COLO668 (cell line): Measurements from ENCODE around the gene AFAP1L2.
A peak's percentile ranks its signal among the peaks of the same experiment; 100 is the strongest.
"Not testable (repeated sequence)": the region's sequence is repeated elsewhere in the genome, so short reads cannot be mapped to it uniquely, and the experiment has no call there.

Experiments used
- DNase-seq: peaks from one replicate; lab custom pipeline; 2025; ENCODE audit not compliant: unreplicated experiment; lab: John Stamatoyannopoulos, UW

The AFAP1L2 gene

DNA sequence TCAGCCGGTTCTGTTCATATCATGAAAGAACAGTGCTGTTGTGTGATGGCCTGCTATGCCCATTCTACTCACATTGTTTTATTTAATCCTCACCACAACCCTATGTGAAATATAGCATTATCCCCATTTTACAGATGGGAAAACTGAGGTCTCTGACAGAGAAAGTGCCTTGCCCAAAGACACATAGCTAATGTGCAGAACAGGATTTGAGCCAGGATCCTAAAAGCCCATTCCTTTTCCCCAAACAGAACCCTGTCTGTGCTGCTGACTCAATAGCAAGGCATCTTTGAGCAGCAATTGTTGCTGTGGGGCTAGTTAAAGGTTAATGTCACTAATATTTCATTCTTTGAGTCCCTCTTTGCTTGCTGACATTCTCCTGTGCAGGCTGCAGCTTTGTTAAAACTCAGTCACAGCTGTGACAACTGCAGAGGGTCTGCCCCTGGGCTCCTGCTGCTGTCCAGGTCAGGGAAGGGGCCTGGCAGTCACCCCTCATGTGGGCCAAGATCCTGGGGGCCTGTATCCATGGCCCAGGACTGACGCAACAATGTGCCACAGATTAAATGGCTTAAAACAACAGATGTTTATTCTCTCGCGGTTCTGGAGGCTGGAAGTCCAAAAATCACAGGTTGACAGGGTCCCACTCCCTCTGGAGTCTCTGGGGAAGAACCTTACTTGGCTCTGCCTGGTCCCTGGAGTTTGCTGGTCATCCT lies 40.4 kb downstream of the AFAP1L2 start:
- DNase-seq = no peak

DNA sequence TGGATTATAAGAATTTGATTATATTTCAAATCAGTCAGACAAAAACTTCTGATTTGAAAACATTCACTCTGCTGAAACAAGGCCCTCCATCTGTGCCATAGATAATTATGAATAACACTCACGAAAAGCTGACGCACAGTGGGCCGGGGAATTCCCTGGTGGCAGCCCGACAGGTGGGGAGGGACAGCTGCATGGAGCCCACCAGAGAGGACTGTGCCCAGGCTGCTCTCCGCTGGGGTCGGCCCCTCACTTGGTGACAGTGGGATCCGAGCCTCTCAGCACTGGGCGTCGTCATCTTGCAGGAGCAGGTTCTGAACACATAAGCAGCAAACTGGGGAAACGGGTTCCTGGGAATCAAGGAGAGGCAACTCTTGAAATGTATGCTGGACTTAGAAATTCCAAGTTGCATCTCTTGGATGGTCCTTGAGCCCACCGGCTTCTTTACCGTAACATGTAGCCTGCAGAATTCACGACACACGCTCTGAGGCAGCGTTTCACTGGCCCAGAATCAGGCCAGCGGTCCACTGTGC lies 41.4 kb downstream of the AFAP1L2 start:
- DNase-seq = no peak

DNA sequence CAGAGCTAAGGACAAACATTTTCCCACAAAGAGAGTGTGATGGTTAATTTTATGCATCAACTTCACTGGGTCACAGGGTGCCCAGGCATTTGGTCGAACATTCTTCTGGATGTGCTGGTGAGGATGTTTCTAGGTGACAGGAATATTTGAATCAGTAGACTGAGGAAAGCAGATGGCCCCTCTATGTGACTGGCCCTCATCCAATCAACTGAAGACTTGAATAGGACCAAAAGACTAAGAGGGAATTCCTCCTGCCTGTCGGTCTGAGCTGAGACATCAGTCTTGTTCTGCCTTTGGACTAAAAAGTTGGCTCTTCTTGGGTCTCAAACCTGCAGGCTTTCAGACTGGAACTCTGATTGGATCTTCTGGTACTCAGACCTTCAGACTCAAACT lies 44.4 kb downstream of the AFAP1L2 start:
- DNase-seq = no peak

DNA sequence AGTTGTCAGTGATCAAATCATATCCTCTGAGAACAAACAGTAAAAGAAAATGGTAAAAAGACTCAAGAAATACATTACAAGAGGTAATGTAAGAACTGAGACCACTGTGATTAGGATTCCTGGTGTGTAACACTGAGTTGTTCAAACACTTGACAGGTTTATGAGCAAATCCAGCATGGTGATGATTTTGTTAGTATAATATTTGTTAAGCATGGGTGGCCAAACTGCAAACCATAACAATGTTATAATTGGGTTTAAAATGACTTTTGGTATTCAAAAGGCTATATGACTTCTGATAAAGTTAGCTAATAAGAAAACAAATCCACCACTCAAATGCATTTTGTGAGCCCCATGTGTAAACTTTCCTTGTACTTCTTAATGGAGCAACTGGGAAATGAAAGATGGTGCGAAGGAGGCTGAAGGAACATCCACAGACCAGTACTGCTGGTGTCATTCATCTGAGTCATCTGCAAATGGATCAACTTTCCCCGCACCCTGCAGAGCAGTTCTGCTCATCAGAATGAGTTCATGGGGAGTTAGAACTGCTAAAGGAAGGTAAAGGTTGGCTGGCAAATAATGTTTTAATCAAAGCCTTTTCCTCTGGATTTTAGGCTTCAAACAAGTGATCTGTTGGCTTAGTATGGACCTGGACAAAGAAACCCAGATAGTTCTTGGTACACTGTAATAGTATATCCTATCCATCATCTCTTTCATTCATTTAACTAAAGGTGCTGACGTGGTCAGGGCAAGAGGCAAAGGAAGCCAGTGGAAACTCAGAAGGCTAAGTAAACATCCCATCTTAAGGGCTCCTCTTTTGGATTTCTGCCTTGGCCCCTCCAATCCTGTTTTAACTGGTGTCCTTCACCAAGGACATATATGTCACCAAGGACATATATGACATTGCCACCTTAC lies 45.0 kb downstream of the AFAP1L2 start:
- no peak for DNase-seq

DNA sequence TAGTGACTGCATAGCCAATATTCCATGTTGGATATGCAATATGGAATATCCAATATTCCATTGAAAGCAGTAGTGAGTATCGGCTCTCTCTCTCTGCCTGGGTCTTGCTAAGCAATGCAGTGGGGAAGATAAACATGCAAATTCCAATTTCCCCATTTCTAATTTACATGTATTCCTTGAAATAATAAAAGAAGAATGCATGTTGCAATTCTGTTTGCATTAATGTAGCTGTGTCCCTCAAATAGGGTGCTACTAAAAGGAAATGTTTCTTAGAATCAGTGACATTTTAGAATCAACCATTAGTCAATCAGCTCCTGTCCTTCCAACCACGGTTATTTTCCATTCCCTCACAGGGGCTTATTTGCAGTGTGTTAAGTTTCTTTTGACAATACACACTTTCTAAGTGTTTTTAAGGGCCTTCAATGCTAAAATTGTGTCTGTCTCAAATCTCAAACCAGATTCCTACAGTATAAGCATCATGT lies 46.7 kb downstream of the AFAP1L2 start:
- DNase-seq = no peak

DNA sequence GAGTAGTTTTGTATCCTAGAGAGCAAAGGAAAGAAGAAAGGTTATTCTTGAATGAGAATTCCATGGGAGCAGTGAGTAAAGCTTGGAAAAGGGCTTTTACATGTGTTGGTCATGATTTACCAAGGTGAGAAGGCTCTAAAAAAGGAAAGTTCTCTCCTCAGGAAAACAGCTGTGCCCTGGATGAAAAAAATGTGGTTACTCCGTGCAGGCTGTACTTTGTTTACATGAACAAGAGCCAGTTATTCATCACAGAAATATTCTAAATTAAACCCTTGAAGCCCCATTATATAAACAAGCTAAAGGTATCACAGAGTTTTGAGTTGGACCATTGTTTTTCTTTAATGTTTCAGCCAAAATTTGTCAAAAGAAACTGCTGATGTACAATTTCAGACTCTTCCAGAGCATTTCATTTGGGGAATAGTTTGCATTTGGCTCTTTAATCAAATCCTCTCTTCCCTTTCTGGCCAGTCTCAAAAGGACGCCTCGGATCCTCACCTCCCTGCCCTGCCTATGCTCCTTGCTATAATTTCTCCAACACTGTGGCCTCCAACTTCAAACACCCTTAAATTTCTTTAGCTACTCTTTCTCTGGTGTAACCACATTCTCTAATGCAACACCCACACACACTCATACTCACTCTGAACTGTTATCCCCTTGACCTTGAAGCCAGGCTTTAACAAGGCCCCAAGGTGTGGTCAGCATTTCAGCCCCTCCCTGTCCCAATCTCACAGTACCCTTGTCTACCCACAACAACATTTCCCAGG lies 47.4 kb downstream of the AFAP1L2 start:
- DNase-seq = no peak

DNA sequence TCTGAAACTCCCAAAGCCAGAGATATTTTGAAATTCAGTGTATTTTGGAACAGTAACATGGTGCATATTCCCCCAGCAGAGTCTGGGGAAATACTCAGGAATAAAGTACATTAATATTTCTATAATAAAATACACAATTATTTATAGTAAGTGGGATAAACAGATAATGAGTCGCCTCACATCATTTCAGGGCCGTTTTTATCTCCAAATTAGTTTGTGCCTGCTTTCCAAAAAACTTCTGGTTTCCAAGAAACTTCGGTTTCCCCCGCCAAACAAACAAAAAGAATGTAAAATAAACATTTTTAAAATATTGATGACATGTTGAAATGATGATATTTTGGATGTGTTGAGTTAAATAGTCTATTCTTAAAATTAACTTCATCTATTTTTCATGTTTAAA lies 48.2 kb downstream of the AFAP1L2 start:
- DNase-seq = no peak

DNA sequence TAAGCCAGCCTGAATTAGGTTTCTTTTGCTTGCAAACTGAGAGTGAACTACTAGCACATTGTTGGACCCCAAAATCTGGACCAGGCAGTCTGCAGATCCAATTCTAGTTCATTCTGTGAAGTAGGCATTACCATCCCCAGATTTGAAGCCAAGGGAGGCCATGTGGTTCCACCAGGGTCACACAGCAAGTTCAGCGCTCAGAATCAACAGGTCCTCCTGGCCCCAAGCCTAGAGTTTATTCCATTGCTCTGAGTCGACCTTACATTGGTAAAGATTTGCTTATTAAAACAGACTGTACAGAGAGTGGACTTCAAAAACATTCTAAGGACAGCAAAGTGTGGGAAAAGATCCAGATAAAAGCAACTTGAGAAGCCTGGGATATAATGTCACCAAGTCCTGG lies 50.9 kb downstream of the AFAP1L2 start:
- no peak for DNase-seq

DNA sequence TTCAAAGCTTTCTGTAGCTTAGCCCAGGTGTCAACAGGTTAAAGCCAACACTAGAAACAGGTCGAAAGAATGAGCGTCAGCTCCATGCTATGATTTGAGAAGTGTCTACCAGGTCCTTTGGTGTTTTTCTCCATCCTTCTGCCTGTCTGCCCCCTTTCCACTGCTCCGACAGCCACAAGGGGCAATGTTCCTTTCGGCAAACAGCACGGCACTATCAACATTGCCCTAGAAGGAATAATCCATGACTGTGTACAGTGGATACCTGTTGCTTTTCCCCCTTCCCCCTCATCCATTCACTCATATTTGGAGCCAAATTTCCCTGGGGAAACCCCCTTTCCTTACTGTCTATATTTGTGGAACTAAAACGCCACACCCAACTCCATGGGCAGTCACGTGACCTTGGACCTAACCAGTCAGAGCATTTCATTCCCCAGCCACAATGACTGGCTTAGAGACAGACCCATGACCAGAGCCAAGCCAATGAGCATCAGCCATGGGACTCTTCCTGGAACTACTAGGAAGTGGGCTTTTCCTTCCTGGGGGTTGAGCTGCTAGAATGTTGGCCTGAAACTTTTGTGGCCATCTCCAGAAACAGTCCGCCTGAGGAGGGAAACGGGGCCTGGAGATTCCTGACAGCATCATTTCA lies 51.5 kb downstream of the AFAP1L2 start:
- no peak for DNase-seq

DNA sequence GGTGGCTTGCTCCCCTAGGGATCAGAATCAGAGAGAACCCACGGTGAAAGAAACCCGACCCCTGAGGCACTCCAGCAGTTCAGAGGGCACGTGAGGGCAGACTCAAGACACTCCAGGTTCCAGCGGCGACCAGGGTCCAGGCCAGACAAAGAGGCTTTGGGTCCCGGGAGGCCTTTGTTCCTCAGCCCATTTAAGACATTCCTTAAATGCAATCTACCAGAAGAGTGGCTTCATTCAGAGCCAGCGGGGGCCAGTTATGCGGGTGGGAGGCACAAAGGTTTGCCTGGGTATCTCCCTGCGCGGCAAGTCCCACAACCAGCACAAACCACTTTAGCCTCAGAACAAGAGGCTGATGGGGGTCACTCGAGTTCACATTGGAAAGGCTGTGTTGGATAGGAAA lies 53.6 kb downstream of the AFAP1L2 start:
- no peak for DNase-seq

DNA sequence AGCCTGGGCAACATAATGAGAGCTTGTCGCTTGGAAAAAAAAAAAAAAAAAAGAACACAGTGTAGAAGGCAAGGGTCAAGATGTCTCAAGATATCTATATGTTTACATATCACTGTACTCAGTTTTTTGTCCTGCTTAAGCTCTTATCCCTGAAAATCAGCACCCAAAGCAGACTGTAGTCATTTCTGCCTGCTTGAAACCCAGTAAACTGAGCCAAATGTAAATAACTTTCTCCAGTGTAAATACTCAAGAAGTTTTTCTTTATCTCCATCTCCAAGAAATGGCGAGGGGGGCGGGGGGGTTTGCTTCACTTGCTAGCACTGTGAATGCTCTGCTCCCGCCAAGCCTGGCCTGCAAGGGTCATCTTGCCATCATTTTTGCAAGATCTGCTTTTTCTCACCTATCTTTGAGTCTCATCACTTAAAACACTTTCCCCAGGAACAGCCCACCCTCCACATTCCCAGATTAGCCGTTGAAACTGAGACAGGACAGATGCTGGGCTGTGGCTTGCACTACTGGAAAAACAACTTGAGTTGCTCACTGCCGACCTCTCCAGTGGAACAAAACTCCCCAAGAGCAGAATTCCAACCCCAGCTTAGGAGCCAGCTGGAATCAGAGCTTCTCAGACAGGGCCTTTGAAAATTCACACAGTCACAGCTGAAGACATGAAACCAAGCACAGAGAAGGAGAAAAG lies 54.6 kb downstream of the AFAP1L2 start:
- no peak for DNase-seq

DNA sequence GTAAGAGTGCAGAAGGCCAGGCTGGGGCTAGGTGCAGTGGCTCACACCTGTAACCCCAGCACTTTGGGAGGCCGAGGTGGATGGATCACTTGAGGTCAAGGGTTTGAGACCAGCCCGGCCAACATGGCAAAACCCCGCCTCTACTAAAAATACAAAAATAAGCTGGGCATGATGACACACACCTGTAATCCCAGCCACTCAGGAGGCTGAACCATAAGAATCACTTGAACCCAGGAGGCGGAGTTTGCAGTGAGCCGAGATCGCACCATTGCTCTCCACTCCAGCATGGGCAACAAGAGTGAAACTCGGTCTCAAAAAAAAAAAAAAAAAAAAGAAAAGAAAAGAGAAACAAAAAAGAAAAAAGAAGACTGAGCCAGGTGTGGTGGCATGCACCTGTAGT lies 55.2 kb downstream of the AFAP1L2 start:
- not testable (repeated sequence) for DNase-seq

DNA sequence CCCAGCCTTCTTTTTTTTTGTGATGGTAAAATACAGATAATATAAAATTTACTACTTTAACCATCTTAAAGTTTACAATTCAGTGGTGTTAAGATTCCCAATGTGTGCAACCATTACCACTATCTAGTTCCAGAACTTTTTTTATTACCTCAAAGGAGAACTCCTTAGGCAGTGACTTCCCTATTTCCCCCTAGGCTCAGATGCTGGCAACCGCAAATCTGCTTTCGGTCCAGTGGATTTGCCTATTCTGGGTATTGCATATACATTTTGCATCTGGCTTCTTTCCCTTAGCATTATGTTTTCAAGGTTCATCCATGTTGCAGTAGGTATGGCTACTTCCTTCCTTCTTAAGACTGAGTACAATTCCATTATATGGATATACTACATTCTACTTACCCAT lies 56.5 kb downstream of the AFAP1L2 start:
- no peak for DNase-seq

DNA sequence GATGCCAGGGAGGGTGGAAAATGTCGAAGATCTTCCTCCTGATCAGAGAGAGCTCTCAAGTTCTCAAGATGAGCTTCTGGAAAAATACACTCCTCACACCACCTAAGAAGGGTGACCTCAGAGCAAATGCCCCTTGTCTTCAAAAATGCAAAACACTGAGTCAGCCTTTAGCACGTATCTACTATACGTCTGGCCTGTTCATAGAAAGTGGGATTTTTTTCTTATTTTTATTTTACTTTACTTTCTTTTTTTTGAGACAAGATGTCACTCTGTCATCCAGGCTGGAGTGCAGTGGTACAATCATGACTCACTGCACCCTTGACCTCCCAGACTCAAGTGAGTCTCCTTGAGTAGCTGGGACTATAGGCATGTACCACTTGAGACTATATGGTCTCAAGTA lies 57.1 kb downstream of the AFAP1L2 start:
- DNase-seq = no peak

DNA sequence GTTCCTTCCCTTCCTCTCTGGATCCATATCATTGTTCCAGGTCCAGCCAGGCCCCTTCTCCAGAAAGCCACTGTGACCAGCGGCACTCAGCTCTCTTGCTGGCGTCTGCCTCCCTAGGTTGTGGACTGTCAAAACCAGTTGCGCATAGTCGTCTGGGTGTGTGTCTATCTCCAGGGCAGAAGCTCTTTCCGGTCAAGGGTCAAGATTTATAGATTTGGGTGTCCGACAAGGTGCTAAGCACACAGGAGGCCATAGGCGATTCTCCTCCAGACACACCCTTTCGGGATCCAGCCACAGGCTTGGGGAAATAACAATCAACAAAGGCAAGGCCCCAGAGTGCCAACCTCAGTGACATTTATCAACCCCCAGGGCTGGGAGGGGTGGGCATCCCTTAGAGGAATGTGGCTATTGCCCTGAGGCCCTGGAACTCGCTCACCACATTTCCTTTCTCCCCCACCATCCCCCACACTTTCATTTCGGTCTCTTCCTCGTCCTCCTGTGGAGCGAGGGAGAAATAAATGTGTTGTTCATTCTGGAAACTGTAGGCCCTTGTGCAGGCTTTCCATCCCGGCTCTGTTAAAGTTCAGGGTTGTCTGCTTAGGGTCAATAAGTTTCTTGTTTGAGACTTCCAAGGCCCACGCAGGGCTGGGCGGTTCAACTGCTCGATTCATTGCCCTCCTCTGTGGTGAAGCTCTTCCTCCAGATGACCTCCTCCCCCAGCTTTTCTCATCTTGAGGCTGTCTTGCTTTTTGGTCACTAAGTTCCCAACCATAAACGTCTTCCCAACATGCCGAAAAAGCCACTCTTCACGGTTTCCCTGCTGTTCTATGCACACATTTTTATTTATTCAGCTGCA lies 57.9 kb downstream of the AFAP1L2 start:
- DNase-seq = no peak

DNA sequence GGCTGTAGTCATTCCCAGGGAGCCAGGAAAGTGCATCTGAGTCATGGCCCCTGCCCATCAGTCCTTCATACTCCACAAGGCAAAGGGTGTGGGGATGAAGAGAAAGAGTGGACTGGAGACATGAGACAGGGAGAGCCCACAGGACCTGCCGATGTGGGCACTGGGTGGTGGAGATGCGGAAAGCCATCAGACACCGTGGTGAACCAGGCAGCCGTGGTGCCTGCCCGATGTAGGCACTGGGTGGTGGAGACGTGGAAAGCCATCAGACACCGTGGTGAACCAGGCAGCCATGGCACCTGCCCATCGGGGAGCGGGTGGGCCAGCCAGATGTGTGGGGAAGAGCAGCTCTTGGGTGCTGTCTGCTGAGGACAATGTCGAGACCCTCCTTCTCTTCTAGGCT lies 58.6 kb downstream of the AFAP1L2 start:
- no peak for DNase-seq

DNA sequence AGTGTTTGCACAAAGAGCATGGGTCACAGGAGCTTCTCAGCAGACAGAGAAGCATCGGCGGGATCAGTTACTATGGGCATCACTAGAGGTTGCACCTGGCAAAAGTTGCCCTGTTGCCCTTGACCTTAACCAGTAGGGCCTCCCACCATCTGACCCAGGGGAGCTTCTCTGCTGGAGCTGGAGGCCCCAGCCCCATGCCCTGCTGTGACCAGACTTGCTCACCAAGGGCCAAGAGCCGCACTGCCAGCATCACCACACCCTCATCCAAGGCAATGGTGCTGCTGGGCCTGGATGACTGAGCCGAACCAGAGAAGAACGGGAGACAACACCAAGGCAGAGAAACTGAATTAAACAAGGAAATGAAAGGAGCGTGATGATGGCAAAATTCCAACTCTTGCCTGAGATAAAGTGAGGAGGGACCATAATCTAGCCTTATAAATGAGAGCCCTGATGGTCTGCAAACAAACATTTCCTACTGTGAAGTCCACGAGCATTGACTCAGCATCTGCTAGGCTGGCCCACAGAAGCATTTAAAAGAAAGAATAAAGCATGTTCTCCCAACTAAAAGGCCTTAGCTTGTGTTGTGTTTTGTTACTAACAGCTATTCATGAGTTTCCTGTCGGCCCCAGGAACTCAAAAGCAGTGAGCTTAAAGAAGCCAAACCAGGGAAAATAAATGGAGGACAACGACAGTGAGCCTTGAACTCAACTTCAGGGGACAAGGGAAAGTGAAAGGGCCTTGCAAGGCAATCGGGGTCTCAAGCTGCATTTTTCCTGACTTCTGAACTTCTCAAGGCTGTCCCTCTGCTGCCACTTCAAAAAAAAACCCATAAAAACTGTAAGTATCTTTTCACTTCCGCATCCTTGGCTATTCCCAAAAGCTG lies 60.4 kb downstream of the AFAP1L2 start:
- DNase-seq = peak; percentile 51

DNA sequence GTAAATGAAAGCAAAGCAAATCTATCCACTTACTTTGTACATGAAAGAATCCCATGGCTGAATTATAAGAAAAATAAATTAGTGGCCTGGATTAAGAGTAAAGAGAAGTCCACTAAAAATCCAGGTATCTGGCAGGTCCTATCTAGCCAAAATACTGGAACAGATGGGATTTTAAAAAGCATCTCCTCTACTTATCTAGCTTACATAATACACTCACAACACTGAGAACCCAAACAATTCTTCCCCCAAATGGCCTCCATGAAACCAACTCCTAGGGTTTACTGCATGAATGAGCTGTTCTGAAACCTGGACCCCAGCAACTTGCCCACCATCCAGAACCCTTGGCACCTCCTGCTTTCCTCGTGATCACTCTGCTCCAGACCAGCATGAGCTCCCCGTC lies 61.3 kb downstream of the AFAP1L2 start:
- no peak for DNase-seq
